Astrocyte (in vitro differentiated cells and primary cell): Measurements from ENCODE around the gene SF3B2. TPM values are rescaled to one million over a fixed set of nuclear protein-coding genes. Genes with fewer than 3 reads are reported as not detected.

ENCODE experiments used
- DNase-seq: peaks from one replicate; pipeline ENCODE4 v3.0.0-alpha.2; 2010; ENCODE audit warnings: low read depth
- FAIRE-seq: peaks from 2 replicates; lab custom pipeline; 2011; peaks lifted over from hg19 to GRCh38; lab: Jason Lieb, UNC
- H2AFZ ChIP-seq: 2 replicates; pipeline ENCODE4 v1.6.0; 2012; ENCODE audit warnings: low read depth, low read length, inconsistent platforms
- H3K27ac ChIP-seq: 2 replicates; pipeline ENCODE4 v1.5.1; 2011; ENCODE audit warnings: low read depth, low read length, inconsistent platforms
- H3K27me3 ChIP-seq: 2 replicates; pipeline ENCODE4 v1.6.0; 2011; ENCODE audit warnings: low read length, inconsistent platforms; ENCODE audit not compliant: insufficient read depth
- H3K36me3 ChIP-seq: 2 replicates; pipeline ENCODE4 v1.5.1; 2011; ENCODE audit warnings: low read length, inconsistent platforms; ENCODE audit not compliant: insufficient read depth
- H3K4me1 ChIP-seq: 2 replicates; pipeline ENCODE4 v1.5.1; 2011; ENCODE audit warnings: low read length, inconsistent platforms; ENCODE audit not compliant: insufficient read depth
- H3K4me2 ChIP-seq: 2 replicates; pipeline ENCODE4 v1.6.0; 2012; ENCODE audit warnings: low read length, inconsistent platforms
- H3K4me3 ChIP-seq: 2 replicates; pipeline ENCODE4 v1.5.1; 2011; ENCODE audit warnings: low read depth, mild to moderate bottlenecking, low read length, inconsistent platforms; ENCODE audit not compliant: insufficient read depth
- H3K79me2 ChIP-seq: 2 replicates; pipeline ENCODE4 v1.6.0; 2012; ENCODE audit warnings: mild to moderate bottlenecking, low read length, inconsistent platforms; ENCODE audit not compliant: insufficient read depth
- H3K9ac ChIP-seq: 2 replicates; pipeline ENCODE4 v1.6.0; 2012; ENCODE audit warnings: mild to moderate bottlenecking, low read length, inconsistent platforms
- H3K9me3 ChIP-seq: 2 replicates; pipeline ENCODE4 v1.5.1; 2012; ENCODE audit warnings: low read depth, mild to moderate bottlenecking, low read length, inconsistent platforms; ENCODE audit not compliant: insufficient read depth
- H4K20me1 ChIP-seq: 2 replicates; pipeline ENCODE4 v1.6.0; 2012; ENCODE audit warnings: low read length, inconsistent platforms; ENCODE audit not compliant: insufficient read depth
- H3K27ac Mint-ChIP-seq: one replicate; pipeline ENCODE4 v1.8.0; 2021; ENCODE audit warnings: mild to moderate bottlenecking, mixed read lengths; ENCODE audit not compliant: unreplicated experiment
- H3K27me3 Mint-ChIP-seq: one replicate; pipeline ENCODE4 v1.8.0; 2021; ENCODE audit warnings: low read depth, mixed read lengths; ENCODE audit not compliant: unreplicated experiment
- H3K36me3 Mint-ChIP-seq: one replicate; pipeline ENCODE4 v1.8.0; 2021; ENCODE audit warnings: low read depth, mixed read lengths; ENCODE audit not compliant: unreplicated experiment
- H3K4me1 Mint-ChIP-seq: one replicate; pipeline ENCODE4 v1.8.0; 2021; ENCODE audit warnings: low read depth, mixed read lengths; ENCODE audit not compliant: unreplicated experiment
- H3K4me3 Mint-ChIP-seq: one replicate; pipeline ENCODE4 v1.8.0; 2021; ENCODE audit warnings: mild to moderate bottlenecking, moderate library complexity, mixed read lengths; ENCODE audit not compliant: unreplicated experiment
- H3K9me3 Mint-ChIP-seq: one replicate; pipeline ENCODE4 v1.8.0; 2021; ENCODE audit warnings: mild to moderate bottlenecking, mixed read lengths; ENCODE audit not compliant: unreplicated experiment
- CTCF ChIP-seq: IDR thresholded peaks from 2 replicates; pipeline ENCODE4 v1.5.1; 2011; ENCODE audit warnings: low read depth, mild to moderate bottlenecking, inconsistent platforms, low read length, moderate library complexity; ENCODE audit not compliant: insufficient read depth
- EZH2 ChIP-seq: IDR thresholded peaks from 2 replicates; pipeline ENCODE4 v1.6.1; 2012; ENCODE audit warnings: mild to moderate bottlenecking, low read length, inconsistent platforms; ENCODE audit not compliant: insufficient read depth
- total RNA-seq: library from RNA; stranded (reverse); gene quantifications from 2 replicates; pipeline ENCODE4 v1.2.1, GENCODE V29; 2021

The SF3B2 gene
- total RNA-seq, 1 donor from 2014 or later = 170 TPM

- H3K4me2 ChIP-seq = no peak overlapping the region
- no peak overlapping the region for H3K4me3 Mint-ChIP-seq
- H3K27ac ChIP-seq = no peak overlapping the region
These were observed 45.3 kb upstream of the SF3B2 start for GRCh38 chr11:66006891-66007176.

GRCh38 chr11:66007201-66007634 is 44.9 kb upstream of the SF3B2 start:
- Mint-ChIP-seq H3K4me3 (no peak overlapping the region), H3K27me3 (peaks cover 3% of the 10 kb centered on the region), H3K9me3 (peaks cover 2% of the 10 kb centered on the region), H3K27ac (no peak overlapping the region), H3K4me1 (peaks cover 11% of the 10 kb centered on the region), H3K36me3 (peaks cover 3% of the 10 kb centered on the region)
- Histone ChIP-seq H3K79me2 (peaks cover 16% of the 10 kb centered on the region), H3K9ac (no peak overlapping the region), H3K9me3 (no peaks in the 10 kb centered on the region), H4K20me1 (peaks cover 3% of the 10 kb centered on the region), H3K36me3 (peaks cover 9% of the 10 kb centered on the region), H3K4me3 (no peak overlapping the region), H3K27me3 (peaks cover 3% of the 10 kb centered on the region), H3K4me1 (peaks cover 5% of the 10 kb centered on the region), H3K27ac (no peak overlapping the region), H3K4me2 (no peak overlapping the region), H2AFZ (no peak overlapping the region)
- FAIRE-seq (no peak), DNase-seq (no peak)
- TF ChIP-seq CTCF (no peak), EZH2 (no peak)

More at GRCh38 chr11:66006891-66007176, 45.3 kb upstream of the SF3B2 start:
- Histone ChIP-seq H3K4me3 (no peak overlapping the region), H3K9me3 (no peaks in the 10 kb centered on the region), H3K36me3 (peaks cover 9% of the 10 kb centered on the region), H3K4me1 (peaks cover 5% of the 10 kb centered on the region), H3K9ac (no peak overlapping the region), H3K27me3 (peaks cover 3% of the 10 kb centered on the region), H4K20me1 (peaks cover 3% of the 10 kb centered on the region), H2AFZ (no peak overlapping the region), H3K79me2 (peaks cover 17% of the 10 kb centered on the region)
- peaks cover 2% of the 10 kb centered on the region for H3K9me3 Mint-ChIP-seq
- FAIRE-seq (no peak), DNase-seq (no peak)
- TF ChIP-seq CTCF = no peak
- TF ChIP-seq EZH2 = no peak
- H3K36me3 Mint-ChIP-seq = peaks cover 3% of the 10 kb centered on the region
- no peak overlapping the region for H3K27ac Mint-ChIP-seq
- H3K4me1 Mint-ChIP-seq = peaks cover 11% of the 10 kb centered on the region
- peaks cover 3% of the 10 kb centered on the region for H3K27me3 Mint-ChIP-seq

- H3K4me3 Mint-ChIP-seq = no peak overlapping the region
- peaks cover 3% of the 10 kb centered on the region for H3K27me3 Mint-ChIP-seq
- peaks cover 10% of the 10 kb centered on the region for H3K4me1 Mint-ChIP-seq
- H3K36me3 Mint-ChIP-seq = peaks cover 3% of the 10 kb centered on the region
- no peak overlapping the region for H3K27ac ChIP-seq
- H3K36me3 ChIP-seq = peaks cover 9% of the 10 kb centered on the region
- H3K79me2 ChIP-seq = peaks cover 11% of the 10 kb centered on the region
- H3K4me2 ChIP-seq = no peak overlapping the region
- H3K27ac Mint-ChIP-seq = no peak overlapping the region
- H3K9ac ChIP-seq = no peak overlapping the region
- no peak for FAIRE-seq
- DNase-seq = no peak
- no peaks in the 10 kb centered on the region for H3K9me3 ChIP-seq
- H2AFZ ChIP-seq = no peak overlapping the region
- H3K9me3 Mint-ChIP-seq = peaks cover 2% of the 10 kb centered on the region
- no peak overlapping the region for H3K4me3 ChIP-seq
- H3K27me3 ChIP-seq = peaks cover 3% of the 10 kb centered on the region
- peaks cover 8% of the 10 kb centered on the region for H3K4me1 ChIP-seq
- TF ChIP-seq CTCF (no peak), EZH2 (no peak)
- peaks cover 3% of the 10 kb centered on the region for H4K20me1 ChIP-seq
These were observed 44.1 kb upstream of the SF3B2 start for GRCh38 chr11:66008095-66008467.
